Activated T-cell treated with anti-CD3 and anti-CD28 coated beads, Interleukin-2, amount 50 U/mL, for 72 hours (primary cell): ENCODE data around the gene PSG7. TPM values are rescaled to one million over a fixed set of nuclear protein-coding genes. Genes with fewer than 3 reads are reported as not detected.
"Not testable (repeated sequence)": the region's sequence is repeated elsewhere in the genome, so short reads cannot be mapped to it uniquely, and the experiment has no call there.

Source experiments
- ATAC-seq, 2 donors: fragments of 150-1000 bp; cut with Tn5 transposase; replicated peaks in 1 of 2; 2 replicates each; pipeline ENCODE4 v1.10.0; 2021; ENCODE audit warnings: moderate library complexity in 2 of 2, mild to moderate bottlenecking in 1 of 2
- DNase-seq, 2 donors: peaks; one replicate each; pipeline ENCODE4 v3.0.0; 2021 to 2022; ENCODE audit warnings: mixed read lengths in 1 of 2
- H3K27ac Mint-ChIP-seq: one replicate; pipeline ENCODE4 v1.8.0; 2022; ENCODE audit warnings: mild to moderate bottlenecking, moderate library complexity, mixed read lengths
- H3K27me3 Mint-ChIP-seq: one replicate; pipeline ENCODE4 v1.8.0; 2022; ENCODE audit warnings: low read depth, mixed read lengths
- H3K36me3 Mint-ChIP-seq, 2 donors: one replicate each; pipeline ENCODE4 v1.8.0; 2022; ENCODE audit warnings: mixed read lengths in 2 of 2, mild to moderate bottlenecking in 1 of 2; ENCODE audit not compliant: insufficient read depth in 2 of 2
- H3K4me1 Mint-ChIP-seq: one replicate; pipeline ENCODE4 v1.8.0; 2022; ENCODE audit warnings: low read depth, mixed read lengths
- H3K4me3 Mint-ChIP-seq, 2 donors: one replicate each; pipeline ENCODE4 v1.8.0; 2022; ENCODE audit warnings: mild to moderate bottlenecking in 2 of 2, mixed read lengths in 2 of 2, moderate library complexity in 2 of 2
- H3K9me3 Mint-ChIP-seq, 2 donors: one replicate each; pipeline ENCODE4 v1.8.0; 2022; ENCODE audit warnings: mixed read lengths in 2 of 2
- total RNA-seq, 2 donors: library from RNA; stranded (reverse); gene quantifications; one replicate each; pipeline ENCODE4 v1.2.3, GENCODE V29; 2022

The PSG7 gene
- total RNA-seq, 2 donors from 2014 or later, result not detected

- not testable (repeated sequence) for H3K4me3 Mint-ChIP-seq, H3K9me3 Mint-ChIP-seq, H3K27ac Mint-ChIP-seq, H3K36me3 Mint-ChIP-seq, H3K4me1 Mint-ChIP-seq, DNase-seq, ATAC-seq, H3K27me3 Mint-ChIP-seq
Measured at GRCh38 chr19:42874901-42875813, 61.9 kb downstream of the PSG7 start.

GRCh38 chr19:42874136-42874535, 62.9 kb downstream of the PSG7 start:
- H3K4me1 Mint-ChIP-seq, H3K4me3 Mint-ChIP-seq, H3K36me3 Mint-ChIP-seq, ATAC-seq, H3K9me3 Mint-ChIP-seq, DNase-seq, H3K27ac Mint-ChIP-seq, H3K27me3 Mint-ChIP-seq: not testable (repeated sequence)

Other genes starting within 250 kb of the PSG7 start
- not detected for gene PSG3, start 196.7 kb downstream of the PSG7 start, total RNA-seq
- gene PSG8, start 171.5 kb downstream of the PSG7 start, total RNA-seq, result not detected
- gene PSG1, start 57.5 kb downstream of the PSG7 start, total RNA-seq, result not detected
- gene PSG6, start 19.3 kb downstream of the PSG7 start, total RNA-seq, result not detected
- gene PSG11, start 89.3 kb upstream of the PSG7 start, total RNA-seq, result not detected
- not detected for gene PSG2, start 145.5 kb upstream of the PSG7 start, total RNA-seq
- gene PSG5, start 249.3 kb upstream of the PSG7 start, total RNA-seq, result not detected